GM19238 (cell line): ENCODE data around the gene ZNF784.
A peak's percentile ranks its signal among the peaks of the same experiment; 100 is the strongest.

Experiments
- DNase-seq: peaks from one replicate; pipeline ENCODE4 v3.0.0; 2011; ENCODE audit warnings: low spot score; ENCODE audit not compliant: insufficient read length

Gene ZNF784

GRCh38 chr19:55602104-55603001, 22.0 kb downstream of the ZNF784 start:
- DNase-seq, result no peak

- no peak for DNase-seq
These were observed 23.3 kb downstream of the ZNF784 start for GRCh38 chr19:55601084-55601483.

GRCh38 chr19:55600662-55601028, 23.7 kb downstream of the ZNF784 start:
- DNase-seq, result no peak

GRCh38 chr19:55599842-55600661, 24.3 kb downstream of the ZNF784 start, which contains the start of gene ZNF524:
TSS of gene ZNF524 (plus strand) at chr19:55600288. CDS start at chr19:55602113, 1,825 bp downstream.
- peak; percentile 85 for DNase-seq

- DNase-seq, result peak; percentile 88
These were observed 24.9 kb downstream of the ZNF784 start, which contains the start of gene FIZ1 for GRCh38 chr19:55599468-55599841. TSS of gene FIZ1 (minus strand) at chr19:55599517. CDS start at chr19:55597865, 1,652 bp downstream.

GRCh38 chr19:55598719-55599467, 25.5 kb downstream of the ZNF784 start:
- DNase-seq, result peak; percentile 77

- no peak for DNase-seq
These were observed 26.3 kb downstream of the ZNF784 start for GRCh38 chr19:55598034-55598433.

GRCh38 chr19:55597501-55597921, 26.9 kb downstream of the ZNF784 start:
- no peak for DNase-seq

- DNase-seq, result no peak
These were observed 28.1 kb downstream of the ZNF784 start for GRCh38 chr19:55596304-55596703.

- DNase-seq, result no peak
These were observed 29.3 kb downstream of the ZNF784 start for GRCh38 chr19:55594996-55595545.

- DNase-seq, result no peak
These were observed 31.1 kb downstream of the ZNF784 start for GRCh38 chr19:55593096-55593772.

- DNase-seq, result no peak
These were observed 31.8 kb downstream of the ZNF784 start for GRCh38 chr19:55592391-55593090.

- no peak for DNase-seq
These were observed 32.8 kb downstream of the ZNF784 start for GRCh38 chr19:55591555-55591954.

GRCh38 chr19:55590617-55591016, 33.7 kb downstream of the ZNF784 start:
- no peak for DNase-seq

- no peak for DNase-seq
These were observed 34.3 kb downstream of the ZNF784 start for GRCh38 chr19:55590109-55590508.

GRCh38 chr19:55588738-55589137, 35.6 kb downstream of the ZNF784 start:
- DNase-seq, result no peak

GRCh38 chr19:55586976-55587668, 37.2 kb downstream of the ZNF784 start:
- peak; percentile 96 for DNase-seq

GRCh38 chr19:55585658-55586339, 38.6 kb downstream of the ZNF784 start:
- no peak for DNase-seq

- DNase-seq, result no peak
These were observed 39.5 kb downstream of the ZNF784 start for GRCh38 chr19:55584871-55585270.
